Fibroblast of the aortic adventitia (primary cell): ENCODE measurements around the gene VSTM2B. TPM values are rescaled to one million over a fixed set of nuclear protein-coding genes. Genes with fewer than 3 reads are reported as not detected.
"Not testable (repeated sequence)": the region's sequence is repeated elsewhere in the genome, so short reads cannot be mapped to it uniquely, and the experiment has no call there.

Experiments
- DNase-seq: peaks from one replicate; pipeline ENCODE4 v3.0.0-alpha.2; 2010; ENCODE audit warnings: low read depth
- H3K4me3 ChIP-seq: 2 replicates; pipeline ENCODE4 v1.5.1; 2011; ENCODE audit warnings: low read depth, mild to moderate bottlenecking, control low read depth, low read length, moderate library complexity
- total RNA-seq: library from RNA; depleted of rRNA; stranded (reverse); fragments of >200 nt; gene quantifications from 2 replicates; pipeline ENCODE4 v1.2.3, GENCODE V29; 2012; ENCODE audit warnings: low replicate concordance
- TF ChIP-seq, protein P1 (sequence below): IDR thresholded peaks from 2 replicates; pipeline ENCODE4 v1.5.1; 2011; ENCODE audit warnings: mild to moderate bottlenecking, low read length, control low read depth, inconsistent platforms; ENCODE audit not compliant: insufficient read depth

VSTM2B gene
- total RNA-seq, 1 donor = not detected

DNA sequence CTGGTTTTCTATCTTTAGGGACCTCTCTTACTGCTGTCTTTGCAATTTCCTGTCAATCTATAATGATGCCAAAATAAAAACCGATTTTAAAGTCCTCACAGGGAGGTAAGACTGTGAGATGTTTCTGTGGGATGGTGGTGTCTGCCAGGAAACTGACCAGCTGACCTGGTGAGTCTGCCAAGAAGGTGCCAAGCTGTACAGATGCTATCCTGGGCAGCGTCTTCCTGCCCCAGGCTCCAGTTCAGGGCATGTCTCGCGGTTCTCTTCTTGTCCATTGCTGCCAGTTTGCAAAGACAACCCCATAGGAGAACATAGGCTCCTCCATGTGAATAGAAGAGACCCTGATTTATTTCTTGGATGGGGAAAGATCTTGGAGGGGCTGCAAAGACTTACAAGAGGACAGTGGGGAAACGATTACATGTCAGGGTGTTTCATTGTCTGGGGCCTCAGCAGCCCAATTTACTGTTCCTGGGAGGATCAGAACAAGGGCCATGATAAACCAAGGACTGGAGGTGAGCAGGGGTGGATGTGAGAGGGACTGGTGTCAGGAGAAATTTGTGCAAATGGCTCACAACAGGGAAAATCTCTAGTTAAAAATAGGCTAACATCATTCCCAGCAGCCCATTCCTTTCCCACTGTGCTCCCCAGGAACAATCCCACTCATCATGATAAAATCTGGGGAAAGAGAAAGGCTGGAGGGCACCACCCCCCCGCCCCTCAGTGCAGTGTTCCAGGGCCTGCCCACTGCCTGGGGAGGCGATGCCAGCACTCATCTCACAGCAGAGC is 42.7 kb upstream of the VSTM2B start:
- TF ChIP-seq, protein P1, sequence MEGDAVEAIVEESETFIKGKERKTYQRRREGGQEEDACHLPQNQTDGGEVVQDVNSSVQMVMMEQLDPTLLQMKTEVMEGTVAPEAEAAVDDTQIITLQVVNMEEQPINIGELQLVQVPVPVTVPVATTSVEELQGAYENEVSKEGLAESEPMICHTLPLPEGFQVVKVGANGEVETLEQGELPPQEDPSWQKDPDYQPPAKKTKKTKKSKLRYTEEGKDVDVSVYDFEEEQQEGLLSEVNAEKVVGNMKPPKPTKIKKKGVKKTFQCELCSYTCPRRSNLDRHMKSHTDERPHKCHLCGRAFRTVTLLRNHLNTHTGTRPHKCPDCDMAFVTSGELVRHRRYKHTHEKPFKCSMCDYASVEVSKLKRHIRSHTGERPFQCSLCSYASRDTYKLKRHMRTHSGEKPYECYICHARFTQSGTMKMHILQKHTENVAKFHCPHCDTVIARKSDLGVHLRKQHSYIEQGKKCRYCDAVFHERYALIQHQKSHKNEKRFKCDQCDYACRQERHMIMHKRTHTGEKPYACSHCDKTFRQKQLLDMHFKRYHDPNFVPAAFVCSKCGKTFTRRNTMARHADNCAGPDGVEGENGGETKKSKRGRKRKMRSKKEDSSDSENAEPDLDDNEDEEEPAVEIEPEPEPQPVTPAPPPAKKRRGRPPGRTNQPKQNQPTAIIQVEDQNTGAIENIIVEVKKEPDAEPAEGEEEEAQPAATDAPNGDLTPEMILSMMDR = no peak
- no peak for DNase-seq

DNA sequence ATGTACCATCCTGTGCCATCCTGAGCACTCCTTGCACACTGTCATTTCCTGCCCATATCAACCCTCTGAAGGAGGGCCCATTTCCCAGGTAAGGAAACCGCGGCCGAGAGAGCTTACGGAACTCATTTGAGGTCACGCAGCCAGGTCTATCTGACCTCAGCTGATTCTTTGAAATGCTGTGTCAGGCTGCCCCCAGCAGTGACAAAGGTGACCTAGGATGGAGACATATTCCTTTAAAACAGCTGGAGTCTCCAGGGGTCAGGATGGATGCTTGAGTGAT is 42.2 kb upstream of the VSTM2B start:
- no peak overlapping the region for H3K4me3 ChIP-seq
- TF ChIP-seq, protein P1 = no peak
- no peak for DNase-seq

More for the DNA sequence above, 42.7 kb upstream of the VSTM2B start:
- H3K4me3 ChIP-seq = no peak overlapping the region

DNA sequence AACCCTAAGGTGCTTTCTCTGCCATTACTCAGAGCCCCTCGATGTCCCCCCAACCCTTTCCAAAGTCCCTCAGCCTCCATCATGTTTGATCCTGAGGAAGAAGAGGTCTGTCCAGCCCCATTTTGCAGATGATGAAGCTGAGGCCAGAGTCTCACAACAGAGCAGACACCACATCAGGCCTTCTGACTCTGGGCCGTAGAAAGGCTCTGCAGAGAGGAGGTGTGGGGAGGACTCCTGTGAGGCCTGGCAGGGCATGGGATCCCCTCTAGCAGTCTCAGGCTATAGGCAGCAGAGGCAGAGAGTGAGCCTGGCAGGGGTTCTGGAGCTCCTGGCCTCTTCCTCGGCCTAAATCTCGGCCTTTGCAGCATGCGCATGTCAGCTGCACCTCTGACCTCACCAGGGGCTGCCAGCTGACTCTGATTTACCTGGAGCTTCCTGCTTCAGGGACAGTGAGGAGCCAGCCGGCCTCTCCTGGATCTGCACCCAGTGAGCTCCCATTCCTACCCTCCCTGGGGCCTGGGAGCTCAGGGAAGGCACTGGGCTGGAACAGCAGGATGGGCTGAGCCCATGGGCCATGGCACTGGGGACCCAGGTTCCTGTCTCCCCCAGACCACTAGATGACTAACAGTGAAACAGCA is 41.7 kb upstream of the VSTM2B start:
- TF ChIP-seq, protein P1 = no peak
- no peak for DNase-seq

DNA sequence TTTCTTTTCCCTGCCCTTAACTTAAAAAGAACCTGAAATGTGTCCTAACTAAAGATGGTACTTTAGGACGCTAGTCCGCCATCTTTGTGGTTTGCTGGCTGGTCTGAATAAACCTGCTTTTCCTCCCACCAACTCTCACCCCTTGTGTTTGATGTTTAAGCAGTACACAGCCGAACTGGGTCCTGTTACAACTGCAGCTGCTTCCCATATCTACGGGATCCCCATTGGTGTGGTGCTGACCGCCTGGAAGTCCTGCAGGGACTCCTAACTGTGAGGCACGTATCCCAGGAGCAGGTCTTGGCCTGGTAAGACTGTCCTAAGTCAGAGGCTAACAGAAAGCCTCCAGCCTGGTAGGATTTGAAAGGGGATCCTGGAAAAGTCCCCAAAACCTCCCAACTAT is 40.9 kb upstream of the VSTM2B start:
- no peak for DNase-seq
- TF ChIP-seq, protein P1 = no peak
- no peak overlapping the region for H3K4me3 ChIP-seq

More for the DNA sequence above, 41.7 kb upstream of the VSTM2B start:
- H3K4me3 ChIP-seq = no peak overlapping the region

DNA sequence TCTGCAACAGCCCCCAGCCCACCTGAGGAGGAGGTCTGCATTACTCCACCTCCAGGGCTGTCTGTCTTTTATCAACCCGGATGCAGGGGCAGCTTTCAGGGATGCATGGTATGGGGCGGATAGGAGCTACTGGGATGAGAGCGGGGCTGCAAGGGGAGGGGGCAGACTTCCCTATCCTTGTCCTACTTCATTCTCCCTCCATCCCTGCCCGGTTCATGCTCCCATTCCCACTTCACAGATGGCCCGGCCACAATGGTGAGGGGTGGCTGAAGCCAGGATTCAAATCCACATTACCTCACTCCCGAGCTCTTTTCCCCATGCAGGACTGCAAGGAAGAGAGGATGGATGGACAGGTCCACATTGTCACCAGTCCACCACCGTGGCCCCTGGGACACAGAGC is 40.5 kb upstream of the VSTM2B start:
- DNase-seq = no peak
- TF ChIP-seq, protein P1 = no peak
- no peak overlapping the region for H3K4me3 ChIP-seq

DNA sequence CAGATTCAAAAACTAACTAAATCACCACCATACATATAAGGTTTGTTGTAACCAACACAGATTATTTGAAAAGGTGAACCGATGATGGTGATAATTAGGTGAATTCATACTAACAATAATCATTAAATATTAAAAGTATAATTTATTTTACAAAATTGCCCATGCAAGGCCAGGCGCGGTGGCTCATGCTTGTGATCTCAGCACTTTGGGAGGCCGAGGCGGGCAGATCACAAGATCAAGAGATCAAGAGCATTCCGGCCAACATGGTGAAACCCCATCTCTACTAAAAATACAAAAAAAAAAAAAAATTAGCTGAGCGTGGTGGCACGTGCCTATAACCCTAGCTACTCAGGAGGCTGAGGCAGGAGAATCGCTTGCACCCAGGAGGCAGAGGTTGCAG is 38.8 kb upstream of the VSTM2B start:
- not testable (repeated sequence) for H3K4me3 ChIP-seq, DNase-seq

DNA sequence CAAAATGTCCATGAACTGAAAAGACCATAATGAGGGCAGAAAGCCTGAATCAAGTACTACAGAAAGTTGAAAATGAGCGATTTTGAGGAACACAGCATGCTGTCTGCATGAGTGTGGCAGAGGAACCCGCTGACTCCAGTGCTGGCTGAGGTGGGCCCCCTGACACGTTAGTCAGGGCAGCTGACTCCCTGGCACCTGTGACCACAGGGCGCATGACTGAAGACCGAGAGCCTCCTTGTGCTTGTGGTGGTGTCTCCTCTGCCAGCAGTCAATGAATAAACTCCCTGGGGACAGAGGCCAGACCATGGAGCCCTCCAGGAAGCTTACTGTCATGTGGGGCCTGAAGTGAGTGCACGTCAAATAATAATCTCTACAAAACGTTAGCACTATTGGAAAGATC is 38.4 kb upstream of the VSTM2B start:
- TF ChIP-seq, protein P1 = no peak
- DNase-seq = no peak
- H3K4me3 ChIP-seq = no peak overlapping the region
